IPS DF 19.7 (cell line): ENCODE measurements around the gene SERPINB13.

ENCODE experiments used
- DNase-seq: peaks from one replicate; pipeline ENCODE4 v3.0.0-alpha.2; 2013; ENCODE audit warnings: low read depth, low spot score

The SERPINB13 gene

GRCh38 chr18:63586966-63587365 lies at the start of gene SERPINB13:
Gene SERPINB13 (plus strand): TSS chr18:63587343. CDS start chr18:63588668, 1,325 bp downstream.
- no peak for DNase-seq

- DNase-seq: no peak
Observed at GRCh38 chr18:63539904-63540510, 47.1 kb upstream of the SERPINB13 start.

- no peak for DNase-seq
Observed at GRCh38 chr18:63542069-63542468, 45.1 kb upstream of the SERPINB13 start, which contains the start of gene SERPINB12. Gene SERPINB12 (plus strand): TSS chr18:63542369. CDS start chr18:63556160, 13,791 bp downstream.

GRCh38 chr18:63544017-63544416 lies 43.1 kb upstream of the SERPINB13 start:
- DNase-seq: no peak

GRCh38 chr18:63545000-63545399 lies 42.1 kb upstream of the SERPINB13 start:
- no peak for DNase-seq

GRCh38 chr18:63550068-63550467 lies 37.1 kb upstream of the SERPINB13 start:
- no peak for DNase-seq

- no peak for DNase-seq
Observed at GRCh38 chr18:63551769-63552168, 35.4 kb upstream of the SERPINB13 start.

GRCh38 chr18:63552581-63552980 lies 34.6 kb upstream of the SERPINB13 start:
- DNase-seq: no peak

GRCh38 chr18:63553081-63553480 lies 34.1 kb upstream of the SERPINB13 start:
- no peak for DNase-seq

- no peak for DNase-seq
Observed at GRCh38 chr18:63559567-63560491, 27.3 kb upstream of the SERPINB13 start.

- DNase-seq: no peak
Observed at GRCh38 chr18:63562284-63562683, 24.9 kb upstream of the SERPINB13 start.

GRCh38 chr18:63564021-63564420 lies 23.1 kb upstream of the SERPINB13 start:
- no peak for DNase-seq

- no peak for DNase-seq
Observed at GRCh38 chr18:63564561-63564960, 22.6 kb upstream of the SERPINB13 start.

GRCh38 chr18:63567276-63567675 lies 19.9 kb upstream of the SERPINB13 start:
- no peak for DNase-seq

GRCh38 chr18:63567825-63568224 lies 19.3 kb upstream of the SERPINB13 start:
- DNase-seq: no peak

- no peak for DNase-seq
Observed at GRCh38 chr18:63570721-63571120, 16.4 kb upstream of the SERPINB13 start.

- no peak for DNase-seq
Observed at GRCh38 chr18:63575681-63576080, 11.5 kb upstream of the SERPINB13 start.

- DNase-seq: no peak
Observed at GRCh38 chr18:63578357-63578958, 8.7 kb upstream of the SERPINB13 start.

GRCh38 chr18:63579616-63580015 lies 7.5 kb upstream of the SERPINB13 start:
- no peak for DNase-seq

GRCh38 chr18:63585988-63586387 lies 1.2 kb upstream of the SERPINB13 start:
- no peak for DNase-seq

GRCh38 chr18:63586431-63586830 lies 712 bp upstream of the SERPINB13 start:
- no peak for DNase-seq

- DNase-seq: no peak
Observed at GRCh38 chr18:63588909-63589308, 1.8 kb downstream of the SERPINB13 start.
